HepG2 (cell line): ENCODE data around the gene SRSF10. TPM values are rescaled to one million over a fixed set of nuclear protein-coding genes. Genes with fewer than 3 reads are reported as not detected.
A peak's percentile ranks its signal among the peaks of the same experiment; 100 is the strongest.

ENCODE experiments used
- BRCA1 ChIP-seq: sonication (generic); formaldehyde crosslinking; IDR thresholded peaks from 2 replicates; pipeline ENCODE4 v1.4.0; 2020; ENCODE audit warnings: missing genetic modification reagents
- CREBL2 ChIP-seq: sonication (generic); formaldehyde crosslinking; IDR thresholded peaks from 2 replicates; pipeline ENCODE4 v1.8.1; 2023; ENCODE audit warnings: missing genetic modification reagents, mild to moderate bottlenecking, borderline replicate concordance
- EHMT2 ChIP-seq: fragments of 200-600 bp; sonication (generic); IDR thresholded peaks from 2 replicates; pipeline ENCODE4 v1.7.0; 2017; ENCODE audit warnings: antibody characterized with exemption, low read depth, low read length, borderline replicate concordance
- FOXM1 ChIP-seq: sonication (generic); formaldehyde crosslinking; IDR thresholded peaks from 2 replicates; pipeline ENCODE4 v1.5.0; 2020; ENCODE audit warnings: missing genetic modification reagents
- HDAC6 ChIP-seq: fragments of 200-600 bp; sonication (generic); IDR thresholded peaks from 2 replicates; pipeline ENCODE4 v1.7.0; 2017; ENCODE audit warnings: mild to moderate bottlenecking, antibody characterized with exemption, low read length, low read depth
- HMG20A ChIP-seq: IDR thresholded peaks from 2 replicates; pipeline ENCODE4 v1.6.1; 2016; ENCODE audit warnings: borderline replicate concordance
- HMGA1 ChIP-seq: sonication (generic); formaldehyde crosslinking; conservative IDR thresholded peaks from 2 replicates; pipeline ENCODE4 v1.4.0; 2020; ENCODE audit warnings: missing genetic modification reagents
- HNF1B ChIP-seq: sonication (generic); formaldehyde crosslinking; IDR thresholded peaks from 2 replicates; pipeline ENCODE4 v1.5.1; 2020; ENCODE audit warnings: mild to moderate bottlenecking, moderate library complexity, missing genetic modification reagents
- HOXA3 ChIP-seq: sonication (generic); formaldehyde crosslinking; IDR thresholded peaks from 2 replicates; pipeline ENCODE4 v1.5.0; 2020; ENCODE audit warnings: missing genetic modification reagents
- JDP2 ChIP-seq: sonication (generic); formaldehyde crosslinking; IDR thresholded peaks from 2 replicates; pipeline ENCODE4 v1.8.1; 2022; ENCODE audit warnings: missing genetic modification reagents, borderline replicate concordance
- MBD4 ChIP-seq: IDR thresholded peaks from 2 replicates; pipeline ENCODE4 v1.6.1; 2012; ENCODE audit warnings: low read length, inconsistent platforms, borderline replicate concordance
- MTA1 ChIP-seq: sonication (generic); formaldehyde crosslinking; IDR thresholded peaks from 2 replicates; pipeline ENCODE4 v1.4.0; 2020; ENCODE audit warnings: missing genetic modification reagents, mild to moderate bottlenecking, borderline replicate concordance
- NFAT5 ChIP-seq: sonication (generic); formaldehyde crosslinking; IDR thresholded peaks from 2 replicates; pipeline ENCODE4 v1.4.0; 2020; ENCODE audit warnings: missing genetic modification reagents
- NFIC ChIP-seq: IDR thresholded peaks from 2 replicates; pipeline ENCODE4 v1.6.1; 2012; ENCODE audit warnings: mild to moderate bottlenecking, low read length, inconsistent platforms
- PHF5A ChIP-seq: IDR thresholded peaks from one replicate; pipeline ENCODE4 v1.6.1; 2018; ENCODE audit warnings: low read depth, missing genetic modification reagents; ENCODE audit not compliant: unreplicated experiment
- RBAK ChIP-seq: sonication (generic); formaldehyde crosslinking; IDR thresholded peaks from 2 replicates; pipeline ENCODE4 v1.5.1; 2020; ENCODE audit warnings: mild to moderate bottlenecking, missing genetic modification reagents
- SMAD3 ChIP-seq: sonication (generic); formaldehyde crosslinking; IDR thresholded peaks from 2 replicates; pipeline ENCODE4 v1.4.0; 2020; ENCODE audit warnings: missing genetic modification reagents
- SNRNP70 ChIP-seq: fragments of 200-400 bp; formaldehyde crosslinking; IDR thresholded peaks from 2 replicates; pipeline ENCODE4 v1.6.1; 2017; ENCODE audit warnings: mild to moderate bottlenecking, low read depth, low read length, moderate library complexity
- WIZ ChIP-seq: sonication (generic); formaldehyde crosslinking; IDR thresholded peaks from 2 replicates; pipeline ENCODE4 v1.5.1; 2020; ENCODE audit warnings: mild to moderate bottlenecking, missing genetic modification reagents
- ZKSCAN8 ChIP-seq: IDR thresholded peaks from 2 replicates; pipeline ENCODE4 v1.6.1; 2016; ENCODE audit warnings: borderline replicate concordance, missing genetic modification reagents, missing compliant biosample characterization
- polyA plus RNA-seq, 8 experiments: library from polyadenylated mRNA; depleted of rRNA in 3 of 8; stranded (reverse) in 7 of 8; unstranded in 1 of 8; fragments of >200 nt; fragmentation: Illumina TruSeq in 4 of 8; extraction: Trizol in 4 of 8; gene quantifications; 2 replicates each; pipeline versions ENCODE4 v1.2.1 to v1.2.3, GENCODE V29; 2011 to 2016; ENCODE audit warnings: low read depth in 4 of 8, missing spikeins in 1 of 8, mixed read lengths in 1 of 8; ENCODE audit not compliant: insufficient read depth in 1 of 8
- total RNA-seq, 5 experiments: library from RNA; depleted of rRNA; stranded (reverse); fragments of >200 nt; fragmentation: Illumina TruSeq; extraction: Trizol; gene quantifications; 2 replicates each; pipeline ENCODE4 v1.2.3, GENCODE V29; 2016; ENCODE audit warnings: low read depth in 1 of 5
- TF ChIP-seq, protein P1 (sequence below): sonication (generic); formaldehyde crosslinking; IDR thresholded peaks from 2 replicates; pipeline ENCODE4 v1.8.1; 2023; ENCODE audit warnings: missing genetic modification reagents, inconsistent platforms, borderline replicate concordance

Gene SRSF10
- total and polyA plus RNA-seq, 2 of the 13 experiments (the other 11 are each of a cell fraction or from before 2014, with no cell fraction given), result 126 to 186 TPM

GRCh38 chr1:24021403-24022266, 41.5 kb upstream of the SRSF10 start (continued):
- TF ChIP-seq JDP2 (CRISPR knock-in tag) (no peak), NFIC (peak; percentile 95), WIZ (0 out of 2 replicates have a peak, but pooled peaks have one; percentile 55), NFAT5 (CRISPR knock-in tag) (no peak), ZKSCAN8 (CRISPR knock-in tag) (peak; percentile 83), SNRNP70 (no peak), SMAD3 (CRISPR knock-in tag) (peak; percentile 39; the same call in 1 of the 2 replicates), EHMT2 (no peak; the same call in 1 of the 2 replicates), HDAC6 (no peak), BRCA1 (CRISPR knock-in tag) (peak; percentile 37; the same call in 1 of the 2 replicates), CREBL2 (CRISPR knock-in tag) (no peak), FOXM1 (no peak), MBD4 (no peak; the same call in 1 of the 2 replicates), MTA1 (peak; percentile 39; the same call in 1 of the 2 replicates), HMGA1 (no peak), HNF1B (CRISPR knock-in tag) (peak; percentile 89), PHF5A (peak; percentile 84), HMG20A (CRISPR knock-in tag) (peak; percentile 87), HOXA3 (CRISPR knock-in tag) (peak; percentile 78; the same call in 1 of the 2 replicates), RBAK (CRISPR knock-in tag) (no peak; the same call in 1 of the 2 replicates)
- TF ChIP-seq, protein P1, sequence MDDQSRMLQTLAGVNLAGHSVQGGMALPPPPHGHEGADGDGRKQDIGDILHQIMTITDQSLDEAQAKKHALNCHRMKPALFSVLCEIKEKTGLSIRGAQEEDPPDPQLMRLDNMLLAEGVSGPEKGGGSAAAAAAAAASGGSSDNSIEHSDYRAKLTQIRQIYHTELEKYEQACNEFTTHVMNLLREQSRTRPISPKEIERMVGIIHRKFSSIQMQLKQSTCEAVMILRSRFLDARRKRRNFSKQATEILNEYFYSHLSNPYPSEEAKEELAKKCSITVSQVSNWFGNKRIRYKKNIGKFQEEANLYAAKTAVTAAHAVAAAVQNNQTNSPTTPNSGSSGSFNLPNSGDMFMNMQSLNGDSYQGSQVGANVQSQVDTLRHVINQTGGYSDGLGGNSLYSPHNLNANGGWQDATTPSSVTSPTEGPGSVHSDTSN (CRISPR knock-in tag), result no peak
